CD14-positive monocyte (primary cell): ENCODE data around the gene SLC3A2. TPM values are rescaled to one million over a fixed set of nuclear protein-coding genes. Genes with fewer than 3 reads are reported as not detected.

ENCODE experiments used
- DNase-seq, 3 donors: peaks; one replicate each; pipeline ENCODE4 v3.0.0-alpha.2; 2011 to 2022
- H2AFZ ChIP-seq: 2 replicates; pipeline ENCODE4 v1.6.0; 2012; ENCODE audit warnings: mild to moderate bottlenecking, low read depth, low read length, inconsistent platforms; ENCODE audit not compliant: insufficient read depth, poor library complexity, severe bottlenecking
- H3K27ac ChIP-seq, 2 donors: 1 replicate in 1 of 2; 2 replicates in 1 of 2; pipeline ENCODE4 v1.5.1; 2012 to 2013; ENCODE audit warnings: low read length in 2 of 2, control low read depth in 1 of 2, inconsistent platforms in 1 of 2, low read depth in 1 of 2, mild to moderate bottlenecking in 1 of 2
- H3K27me3 ChIP-seq, 2 donors: one replicate each; pipeline versions ENCODE4 v1.6.0 to v1.6.1; 2011 to 2013; ENCODE audit warnings: low read length in 2 of 2; ENCODE audit not compliant: control insufficient read depth in 2 of 2, insufficient read depth in 2 of 2
- H3K36me3 ChIP-seq, 2 donors: replicated peaks in 1 of 2; 1 replicate in 1 of 2; 2 replicates in 1 of 2; pipeline versions ENCODE4 v1.5.1 to v1.6.1; 2012 to 2013; ENCODE audit warnings: low read length in 2 of 2, control low read depth in 1 of 2, inconsistent platforms in 1 of 2, mild to moderate bottlenecking in 1 of 2; ENCODE audit not compliant: insufficient read depth in 2 of 2, control insufficient read depth in 1 of 2
- H3K4me1 ChIP-seq, 2 donors: 1 replicate in 1 of 2; 2 replicates in 1 of 2; pipeline versions ENCODE4 v1.5.1 to v1.6.1; 2012 to 2013; ENCODE audit warnings: low read length in 2 of 2, control low read depth in 1 of 2, inconsistent platforms in 1 of 2, mild to moderate bottlenecking in 1 of 2, moderate library complexity in 1 of 2; ENCODE audit not compliant: insufficient read depth in 2 of 2, control insufficient read depth in 1 of 2
- H3K4me2 ChIP-seq: replicated peaks from 2 replicates; pipeline ENCODE3; 2012; ENCODE audit warnings: low read length, moderate library complexity, mild to moderate bottlenecking; ENCODE audit not compliant: poor library complexity, severe bottlenecking; ENCODE audit errors: extremely low read depth
- H3K4me3 ChIP-seq, 3 experiments: fragments of 200-600 bp in 1 of 3; sonication (generic) in 1 of 3; replicated peaks in 1 of 3; 1 replicate in 2 of 3; 2 replicates in 1 of 3; pipeline ENCODE4 v1.5.1; 2011 to 2013; ENCODE audit warnings: low read length in 3 of 3, mild to moderate bottlenecking in 3 of 3, control low read depth in 2 of 3, low read depth in 2 of 3, inconsistent platforms in 1 of 3, moderate library complexity in 1 of 3
- H3K79me2 ChIP-seq: 2 replicates; pipeline ENCODE4 v1.6.0; 2012; ENCODE audit warnings: mild to moderate bottlenecking, control low read depth, inconsistent platforms, low read length, moderate library complexity; ENCODE audit not compliant: insufficient read depth
- H3K9ac ChIP-seq: 2 replicates; pipeline ENCODE4 v1.6.0; 2017; ENCODE audit warnings: low read length, mild to moderate bottlenecking; ENCODE audit not compliant: insufficient read depth, poor library complexity, severe bottlenecking
- H3K9me3 ChIP-seq, 2 donors: replicated peaks in 1 of 2; 1 replicate in 1 of 2; 2 replicates in 1 of 2; pipeline versions ENCODE4 v1.5.1 to v1.6.1; 2012 to 2013; ENCODE audit warnings: low read length in 2 of 2, control low read depth in 1 of 2; ENCODE audit not compliant: control insufficient read depth in 1 of 2, insufficient read depth in 1 of 2
- H4K20me1 ChIP-seq: 2 replicates; pipeline ENCODE4 v1.6.0; 2012; ENCODE audit warnings: mild to moderate bottlenecking, low read length, control low read depth, moderate library complexity; ENCODE audit not compliant: insufficient read depth
- H3K27ac Mint-ChIP-seq, 7 donors: one replicate each; pipeline ENCODE4 v1.8.0; 2020; ENCODE audit warnings: mild to moderate bottlenecking in 7 of 7, mixed read lengths in 7 of 7, moderate library complexity in 6 of 7, inconsistent platforms in 2 of 7
- H3K27me3 Mint-ChIP-seq, 3 donors: one replicate each; pipeline ENCODE4 v1.8.0; 2021 to 2022; ENCODE audit warnings: low read depth in 3 of 3, mild to moderate bottlenecking in 3 of 3, mixed read lengths in 3 of 3, moderate library complexity in 3 of 3, inconsistent platforms in 1 of 3
- H3K36me3 Mint-ChIP-seq, 2 donors: one replicate each; pipeline ENCODE4 v1.8.0; 2020; ENCODE audit warnings: mixed read lengths in 2 of 2, inconsistent platforms in 1 of 2, mild to moderate bottlenecking in 1 of 2
- H3K4me1 Mint-ChIP-seq: one replicate; pipeline ENCODE4 v1.8.0; 2020; ENCODE audit warnings: mild to moderate bottlenecking, mixed read lengths
- H3K4me3 Mint-ChIP-seq, 2 donors: one replicate each; pipeline ENCODE4 v1.8.0; 2020; ENCODE audit warnings: mild to moderate bottlenecking in 2 of 2, mixed read lengths in 2 of 2, moderate library complexity in 1 of 2
- H3K9me3 Mint-ChIP-seq, 7 donors: one replicate each; pipeline ENCODE4 v1.8.0; 2020 to 2022; ENCODE audit warnings: mixed read lengths in 7 of 7, mild to moderate bottlenecking in 6 of 7, moderate library complexity in 6 of 7, inconsistent platforms in 2 of 7
- WGBS: methylation state at CpG from one replicate; pipeline ENCODE4 v1.1.5; 2013; ENCODE audit warnings: missing lambda C conversion rate; ENCODE audit not compliant: insufficient coverage; 5-methylcytosine and 5-hydroxymethylcytosine counted together
- intact Hi-C, 2 donors: fragments of 100-400 bp; cut with micrococcal nuclease; formaldehyde crosslinking; loops; one replicate each; pipeline versions ENCODE4 v1.15.0 to v1.15.1; 2023
- polyA plus RNA-seq, 3 donors: library from polyadenylated mRNA; depleted of rRNA in 1 of 3; unstranded in 2 of 3; stranded (reverse) in 1 of 3; fragments of 300-500 nt in 2 of 3; fragments of >200 nt in 1 of 3; fragmentation: Illumina TruSeq in 2 of 3; gene quantifications; 1 replicate in 2 of 3; 2 replicates in 1 of 3; pipeline ENCODE4 v1.2.3, GENCODE V29; 2012 to 2021
- TF ChIP-seq, protein P1 (sequence below): fragments of 200-600 bp; IDR thresholded peaks from one replicate; pipeline ENCODE4 v1.8.0; 2022; ENCODE audit warnings: antibody characterized with exemption, mild to moderate bottlenecking

SLC3A2 gene
- polyA plus RNA-seq, 3 donors, result 156 to 231 (median 189) TPM

DNA sequence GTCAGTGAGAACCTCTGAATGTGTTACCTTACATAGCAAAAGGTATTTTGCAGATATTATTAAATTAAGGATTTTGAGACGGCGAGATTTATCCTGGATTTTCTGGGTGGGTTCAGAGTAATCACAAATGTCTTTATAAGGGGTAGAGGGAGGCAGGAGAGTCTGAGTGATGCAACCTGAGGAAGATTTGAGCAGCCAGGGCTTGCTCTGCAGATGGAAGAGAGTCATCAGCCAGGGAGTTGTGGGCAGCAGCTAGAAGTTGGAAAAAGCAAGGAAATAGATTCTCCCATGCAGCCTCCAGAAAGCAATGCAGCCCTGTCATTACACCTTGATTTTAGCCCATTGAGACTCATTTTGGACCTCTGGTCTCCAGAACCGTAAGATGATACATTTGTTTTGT is 37.2 kb upstream of the SLC3A2 start:
- Mint-ChIP-seq H3K27me3 (no peaks in the 10 kb centered on the region), H3K4me1 (peaks cover 16% of the 10 kb centered on the region), H3K36me3 (no peaks in the 10 kb centered on the region), H3K4me3 (no peak overlapping the region), H3K9me3 (peaks cover 0 to 3% (median 0%) of the 10 kb centered on the region in 7 donors), H3K27ac (no peak overlapping the region)
- Histone ChIP-seq H3K9me3 (no peaks in the 10 kb centered on the region), H3K9ac (no peak overlapping the region), H3K79me2 (peaks cover 10% of the 10 kb centered on the region), H3K27me3 (no peaks in the 10 kb centered on the region), H3K4me2 (no peak overlapping the region), H3K4me1 (peaks cover 26 to 31% of the 10 kb centered on the region in 2 donors), H2AFZ (no peak overlapping the region), H4K20me1 (no peaks in the 10 kb centered on the region), H3K4me3 (no peak overlapping the region), H3K27ac (no peak overlapping the region), H3K36me3 (no peaks in the 10 kb centered on the region)
- TF ChIP-seq, protein P1, sequence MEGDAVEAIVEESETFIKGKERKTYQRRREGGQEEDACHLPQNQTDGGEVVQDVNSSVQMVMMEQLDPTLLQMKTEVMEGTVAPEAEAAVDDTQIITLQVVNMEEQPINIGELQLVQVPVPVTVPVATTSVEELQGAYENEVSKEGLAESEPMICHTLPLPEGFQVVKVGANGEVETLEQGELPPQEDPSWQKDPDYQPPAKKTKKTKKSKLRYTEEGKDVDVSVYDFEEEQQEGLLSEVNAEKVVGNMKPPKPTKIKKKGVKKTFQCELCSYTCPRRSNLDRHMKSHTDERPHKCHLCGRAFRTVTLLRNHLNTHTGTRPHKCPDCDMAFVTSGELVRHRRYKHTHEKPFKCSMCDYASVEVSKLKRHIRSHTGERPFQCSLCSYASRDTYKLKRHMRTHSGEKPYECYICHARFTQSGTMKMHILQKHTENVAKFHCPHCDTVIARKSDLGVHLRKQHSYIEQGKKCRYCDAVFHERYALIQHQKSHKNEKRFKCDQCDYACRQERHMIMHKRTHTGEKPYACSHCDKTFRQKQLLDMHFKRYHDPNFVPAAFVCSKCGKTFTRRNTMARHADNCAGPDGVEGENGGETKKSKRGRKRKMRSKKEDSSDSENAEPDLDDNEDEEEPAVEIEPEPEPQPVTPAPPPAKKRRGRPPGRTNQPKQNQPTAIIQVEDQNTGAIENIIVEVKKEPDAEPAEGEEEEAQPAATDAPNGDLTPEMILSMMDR, result no peak
- 100% methylated on average over 1 of the region's 3 CpGs for WGBS
- DNase-seq, result no peak
- intact Hi-C loops, result no loop called here

DNA sequence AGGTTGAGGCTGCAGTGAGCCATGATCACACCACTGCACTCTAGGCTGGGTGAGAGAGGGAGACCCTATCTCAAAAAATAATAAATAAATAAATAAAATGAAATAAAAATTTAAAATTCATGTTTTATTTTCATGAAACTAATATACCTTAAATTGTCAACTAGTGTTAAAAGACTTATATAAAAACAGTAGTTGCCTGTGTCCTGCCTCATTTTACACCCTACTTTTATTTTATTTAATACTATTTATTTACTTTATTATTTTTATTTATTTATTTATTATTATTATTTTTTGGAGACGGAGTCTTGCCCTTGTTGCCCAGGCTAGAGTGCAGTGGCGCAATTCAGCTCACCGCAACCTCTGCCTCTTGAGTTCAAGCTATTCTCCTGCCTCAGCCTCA is 36.5 kb upstream of the SLC3A2 start:
- DNase-seq, result no peak
- intact Hi-C loops, result no loop called here
- Histone ChIP-seq H3K4me1 (peaks cover 21 to 24% of the 10 kb centered on the region in 2 donors), H2AFZ (no peak overlapping the region), H3K9me3 (no peaks in the 10 kb centered on the region), H3K9ac (no peak overlapping the region), H3K27ac (no peak overlapping the region), H4K20me1 (no peaks in the 10 kb centered on the region), H3K4me2 (no peak overlapping the region), H3K36me3 (no peaks in the 10 kb centered on the region), H3K4me3 (no peak overlapping the region), H3K27me3 (no peaks in the 10 kb centered on the region), H3K79me2 (peaks cover 3% of the 10 kb centered on the region)
- no CpG with 5 or more reads among the region's 3 CpGs for WGBS
- peaks cover 0 to 3% (median 0%) of the 10 kb centered on the region in 7 donors for H3K9me3 Mint-ChIP-seq
- TF ChIP-seq, protein P1, result no peak
- H3K27me3 Mint-ChIP-seq, result no peaks in the 10 kb centered on the region
- peaks cover 11% of the 10 kb centered on the region for H3K4me1 Mint-ChIP-seq
- H3K27ac Mint-ChIP-seq, result no peak overlapping the region
- no peak overlapping the region for H3K4me3 Mint-ChIP-seq
- H3K36me3 Mint-ChIP-seq, result peaks cover 0 to 2% of the 10 kb centered on the region in 2 donors
